ENCODE data around the gene SDK2. TPM values are rescaled to one million over a fixed set of nuclear protein-coding genes. Genes with fewer than 3 reads are reported as not detected.

SDK2 gene
- total RNA-seq, 1 donor from 2014 or later = 1.0 TPM

- DNase-seq (peak; percentile 28), ATAC-seq (ENCODE audit: poor library complexity) (no peak)
- intact Hi-C loops (cut with DNase I) = no loop called here
These were observed 214.0 kb downstream of the SDK2 start for GRCh38 chr17:73430165-73430680.

DNA sequence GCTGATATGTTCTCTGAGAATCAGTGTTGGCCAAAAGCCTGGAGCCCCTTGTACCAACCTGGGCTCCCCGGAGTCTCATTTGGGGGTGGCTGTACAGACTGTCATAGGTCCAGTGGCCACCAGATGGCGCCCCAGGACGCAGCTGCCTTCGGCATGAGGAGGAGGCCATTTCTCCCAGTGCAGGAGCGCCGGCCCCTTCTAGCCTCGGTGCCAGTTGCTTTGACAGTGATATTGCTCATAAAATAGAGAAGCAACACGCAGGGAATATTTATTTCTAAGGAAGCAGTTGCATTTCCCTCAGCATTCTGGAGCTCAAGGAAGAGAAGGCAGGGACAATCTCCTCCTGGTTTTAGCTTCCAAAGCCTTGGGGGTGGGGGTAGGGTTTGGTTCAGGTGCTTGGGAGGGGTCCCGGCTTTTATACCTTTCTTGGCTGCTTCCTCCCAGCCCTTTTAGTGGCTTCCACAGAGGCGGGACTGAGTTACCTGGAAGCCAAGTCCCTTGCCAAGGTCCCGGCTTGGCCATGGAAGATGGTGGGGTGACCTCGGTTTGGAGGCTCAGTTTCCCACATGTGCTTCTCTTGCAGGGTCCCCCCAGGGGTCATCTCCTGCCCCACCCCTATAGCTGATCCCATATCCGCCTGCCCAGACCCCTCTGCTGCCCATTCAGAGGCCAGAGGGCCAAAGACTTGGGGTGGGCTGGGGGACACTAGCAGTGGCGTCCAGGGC lies 214.6 kb downstream of the SDK2 start:
- intact Hi-C loops (cut with DNase I) = loop anchor here (2.0 to 5.0 kb wide), 2 partner anchors 281 to 748 kb away; no protein-coding TSS in a partner anchor
- ATAC-seq (ENCODE audit: poor library complexity) (peak; percentile 97), DNase-seq (peak; percentile 93)

- ATAC-seq (ENCODE audit: poor library complexity) = no peak
- intact Hi-C loops (cut with DNase I) = loop anchor here (5.0 kb wide), 1 partner anchor 750 kb away; no protein-coding TSS in a partner anchor
- DNase-seq = no peak
These were observed 217.0 kb downstream of the SDK2 start for GRCh38 chr17:73427198-73427597.

DNA sequence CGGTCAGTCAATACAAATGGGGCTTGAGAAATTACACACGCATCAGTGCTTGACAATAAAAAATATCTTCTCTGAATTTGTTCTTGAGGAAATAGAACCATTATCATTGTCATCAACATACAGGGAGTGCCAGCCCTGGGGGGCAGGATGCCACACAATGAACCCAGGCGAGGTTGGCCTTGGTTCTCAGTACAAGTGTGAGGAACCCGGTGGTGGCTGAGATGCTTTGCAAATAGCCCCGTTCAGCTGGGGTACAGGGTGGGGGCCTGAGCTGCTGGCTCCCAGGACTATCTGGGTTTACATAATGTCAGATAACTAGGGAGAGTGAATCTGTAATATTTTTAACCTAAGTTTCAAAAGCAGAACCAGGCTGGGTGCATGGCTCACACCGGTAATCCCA lies 219.7 kb downstream of the SDK2 start:
- DNase-seq (no peak), ATAC-seq (ENCODE audit: poor library complexity) (no peak)
- intact Hi-C loops (cut with DNase I) = no loop called here

- intact Hi-C loops (cut with DNase I) = no loop called here
- peak; percentile 10 for DNase-seq
- ATAC-seq (ENCODE audit: poor library complexity) = no peak
These were observed 220.4 kb downstream of the SDK2 start for GRCh38 chr17:73423806-73424205.

DNA sequence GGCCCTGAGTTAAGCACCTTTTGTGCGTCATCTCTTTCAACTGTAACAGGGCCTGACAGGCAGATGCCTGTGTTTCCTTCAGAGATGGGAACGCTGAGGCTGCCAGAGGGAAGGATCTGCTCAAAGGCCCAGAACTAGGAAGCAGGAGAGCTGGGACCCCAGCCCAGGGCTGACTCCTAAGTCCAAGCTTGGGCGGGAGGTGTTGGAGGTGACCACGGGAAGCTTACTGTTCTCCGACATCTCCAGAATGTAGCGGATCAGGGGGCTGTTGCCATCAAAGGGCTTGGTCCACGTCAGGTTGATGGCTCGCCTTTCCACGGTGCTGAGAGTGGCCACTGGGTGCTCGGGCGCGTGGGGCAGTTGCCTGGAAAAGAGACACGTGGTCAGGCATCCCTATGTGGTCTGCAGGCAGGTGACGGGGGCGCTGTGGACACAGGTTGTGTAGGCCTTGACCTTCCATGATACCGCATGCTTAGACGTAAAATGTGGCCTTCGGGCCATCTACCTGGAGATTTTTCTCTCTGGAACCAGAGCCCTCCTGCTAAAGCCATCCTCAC lies 221.0 kb downstream of the SDK2 start:
- DNase-seq = no peak
- intact Hi-C loops (cut with DNase I) = no loop called here
- ATAC-seq (ENCODE audit: poor library complexity) = no peak

- DNase-seq (no peak), ATAC-seq (ENCODE audit: poor library complexity) (no peak)
- intact Hi-C loops (cut with DNase I) = no loop called here
These were observed 222.1 kb downstream of the SDK2 start for GRCh38 chr17:73422121-73422520.

- ATAC-seq (ENCODE audit: poor library complexity) = no peak
- no peak for DNase-seq
- intact Hi-C loops (cut with DNase I) = no loop called here
These were observed 223.3 kb downstream of the SDK2 start for GRCh38 chr17:73420897-73421296.

DNA sequence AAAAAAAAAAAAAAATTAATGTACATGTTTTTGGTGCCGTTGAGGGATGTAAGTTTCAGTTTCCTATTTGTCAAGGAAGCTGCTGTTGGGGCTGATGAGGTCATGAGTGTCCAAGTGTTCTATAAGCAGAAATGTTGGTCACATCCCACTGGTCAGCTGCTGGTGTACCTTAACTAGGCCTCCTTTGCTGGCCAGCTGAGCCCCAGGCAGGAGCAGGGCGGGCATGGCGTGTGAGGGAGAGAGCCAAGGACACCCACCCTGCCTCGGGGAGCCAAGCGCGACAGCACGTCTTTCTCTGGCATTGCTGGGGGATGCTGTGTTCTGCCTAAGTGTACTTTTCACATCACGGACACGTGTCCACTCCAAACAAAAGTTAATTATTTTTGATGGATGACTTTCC lies 224.4 kb downstream of the SDK2 start:
- ATAC-seq (ENCODE audit: poor library complexity) = no peak
- no peak for DNase-seq
- intact Hi-C loops (cut with DNase I) = no loop called here

DNA sequence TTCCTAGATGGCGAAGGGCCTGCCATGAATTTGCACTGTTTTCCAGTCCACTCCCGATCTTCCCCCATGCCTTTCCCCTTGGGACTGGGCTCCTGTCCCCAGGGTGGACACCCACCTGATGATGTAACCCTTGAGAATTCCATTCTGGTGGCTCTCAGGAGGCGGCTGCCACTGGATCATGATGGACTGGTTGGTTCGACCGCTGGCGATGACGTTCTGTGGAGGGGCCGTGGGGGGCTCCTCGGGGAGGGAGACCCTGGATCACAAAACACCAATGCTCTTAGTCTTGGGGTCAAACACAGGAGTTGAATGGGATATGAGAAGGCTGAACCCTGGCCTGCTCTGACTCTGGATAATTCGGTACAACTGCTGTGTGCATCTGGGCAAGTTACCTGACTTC lies 225.2 kb downstream of the SDK2 start:
- ATAC-seq (ENCODE audit: poor library complexity) = no peak
- no peak for DNase-seq
- intact Hi-C loops (cut with DNase I) = no loop called here

GRCh38 chr17:73415782-73416181 lies 228.5 kb downstream of the SDK2 start:
- intact Hi-C loops (cut with DNase I) = no loop called here
- no peak for ATAC-seq (ENCODE audit: poor library complexity)
- DNase-seq = peak; percentile 28

DNA sequence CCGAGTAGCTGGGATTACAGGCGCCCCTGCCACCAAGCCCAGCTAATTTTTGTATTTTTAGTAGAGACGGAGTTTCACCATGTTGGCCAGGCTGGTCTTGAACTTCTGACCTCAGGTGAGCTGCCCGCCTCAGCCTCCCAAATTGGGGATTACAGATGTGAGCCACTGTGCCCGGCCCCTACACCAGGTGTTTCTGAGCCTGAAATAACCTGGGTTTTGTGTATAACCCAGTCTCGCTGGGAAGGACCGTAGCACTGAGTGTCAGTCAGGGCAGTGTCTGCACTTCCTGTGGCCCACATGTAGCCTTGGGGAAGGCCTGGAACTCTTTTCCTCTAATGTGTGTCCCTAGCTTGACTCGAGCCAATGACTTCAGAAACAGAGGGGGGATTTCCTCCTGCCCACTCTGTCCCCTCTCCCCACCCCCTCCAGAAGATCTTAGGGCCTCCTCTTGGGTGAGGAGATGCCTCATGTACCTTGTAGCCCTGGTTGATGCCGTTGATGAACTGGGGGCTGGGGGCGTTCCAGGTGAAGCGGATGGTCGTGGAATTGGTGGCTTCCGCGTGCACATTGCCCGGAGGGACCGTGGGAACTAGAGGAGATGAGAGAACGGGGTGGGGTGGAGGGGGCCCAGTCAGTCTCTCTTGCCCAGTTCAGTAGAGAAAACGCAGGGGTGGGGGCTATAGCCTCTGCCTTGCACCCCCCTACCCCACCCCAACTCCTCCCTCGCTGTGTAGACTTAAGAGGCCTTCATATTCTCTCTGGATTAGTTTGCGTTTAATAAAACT lies 229.9 kb downstream of the SDK2 start:
- peak; percentile 30 for DNase-seq
- no peak for ATAC-seq (ENCODE audit: poor library complexity)
- intact Hi-C loops (cut with DNase I) = no loop called here

DNA sequence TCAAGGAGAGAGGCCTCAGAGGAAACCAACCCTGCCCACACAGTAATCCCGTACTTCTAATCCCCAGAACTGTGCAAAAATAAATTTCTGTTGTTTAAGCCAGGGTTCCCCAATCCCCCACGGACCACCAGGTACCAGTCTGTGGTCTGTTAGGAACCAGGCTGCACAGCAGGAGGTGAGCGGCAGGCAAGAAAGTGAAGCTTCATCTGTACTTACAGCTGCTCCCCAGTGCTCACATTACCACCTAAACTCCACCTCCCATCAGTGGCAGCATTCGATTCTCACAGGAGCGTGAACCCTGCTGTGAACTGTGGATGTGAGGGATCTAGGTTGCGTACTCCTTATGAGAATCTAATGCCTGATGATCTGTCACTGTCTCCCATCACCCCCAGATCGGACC lies 231.3 kb downstream of the SDK2 start:
- intact Hi-C loops (cut with DNase I) = no loop called here
- no peak for ATAC-seq (ENCODE audit: poor library complexity)
- DNase-seq = peak; percentile 3

DNA sequence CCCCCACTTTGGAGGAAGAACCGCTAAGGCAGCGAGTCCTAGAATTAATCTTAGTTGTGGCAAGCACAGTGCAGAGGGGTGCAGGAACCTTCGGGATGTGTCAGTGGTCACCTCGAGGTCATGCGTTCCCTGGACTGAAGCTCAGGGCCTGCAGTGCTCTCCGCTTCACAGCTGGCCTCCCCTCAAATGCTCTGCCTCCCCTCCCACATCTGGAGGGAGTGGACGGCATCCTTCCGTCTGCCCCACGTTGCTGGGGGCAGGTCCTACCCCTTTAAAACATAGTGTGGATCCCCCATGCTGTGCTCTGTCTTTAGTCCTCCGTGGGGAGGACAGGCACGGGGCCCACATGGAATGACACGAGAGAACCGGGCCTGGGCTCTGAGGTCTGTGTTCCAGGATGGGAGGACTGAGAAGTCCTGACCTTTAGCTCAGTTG lies 232.9 kb downstream of the SDK2 start:
- ATAC-seq (ENCODE audit: poor library complexity) (peak; percentile 48), DNase-seq (peak; percentile 43)
- intact Hi-C loops (cut with DNase I) = no loop called here

DNA sequence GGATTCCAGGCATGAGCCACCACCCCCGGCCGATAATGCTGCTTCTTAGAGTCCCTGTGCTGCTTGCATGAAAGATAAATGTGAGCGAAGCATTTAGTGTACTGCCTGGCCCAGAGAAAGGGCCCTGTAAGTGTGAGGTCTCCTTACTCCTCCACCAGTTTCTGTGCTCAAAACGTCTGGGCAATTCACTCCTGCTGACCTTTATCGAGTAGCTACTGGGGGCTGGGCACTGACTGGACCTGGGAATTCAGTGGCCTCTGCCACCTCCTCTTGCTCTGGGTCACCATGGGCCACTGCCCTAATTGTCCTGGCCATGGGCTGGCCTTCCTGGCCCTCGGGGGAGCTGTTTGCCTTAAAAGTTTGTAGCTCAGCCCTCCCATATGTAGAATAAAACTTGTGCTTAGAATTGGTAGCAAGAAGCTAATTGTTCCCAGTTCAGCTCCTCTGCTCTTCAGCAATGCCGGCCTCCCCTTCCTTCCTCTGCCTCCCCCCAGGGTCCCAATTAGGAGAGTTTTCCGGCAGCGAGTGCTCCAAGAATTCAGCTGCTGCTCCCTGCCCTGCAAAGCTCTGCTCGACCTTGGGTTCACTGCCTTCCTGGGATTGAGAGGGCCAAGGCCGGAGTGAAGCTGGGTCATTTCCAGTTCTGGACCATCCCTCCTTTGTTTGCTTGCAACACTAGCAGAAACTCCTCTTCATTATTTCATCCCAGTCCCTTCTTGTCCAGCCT lies 233.5 kb downstream of the SDK2 start:
- ATAC-seq (ENCODE audit: poor library complexity) = peak; percentile 60
- DNase-seq = peak; percentile 38
- intact Hi-C loops (cut with DNase I) = no loop called here

- intact Hi-C loops (cut with DNase I) = no loop called here
- ATAC-seq (ENCODE audit: poor library complexity) = no peak
- DNase-seq = no peak
These were observed 240.0 kb downstream of the SDK2 start for GRCh38 chr17:73404246-73404645.

DNA sequence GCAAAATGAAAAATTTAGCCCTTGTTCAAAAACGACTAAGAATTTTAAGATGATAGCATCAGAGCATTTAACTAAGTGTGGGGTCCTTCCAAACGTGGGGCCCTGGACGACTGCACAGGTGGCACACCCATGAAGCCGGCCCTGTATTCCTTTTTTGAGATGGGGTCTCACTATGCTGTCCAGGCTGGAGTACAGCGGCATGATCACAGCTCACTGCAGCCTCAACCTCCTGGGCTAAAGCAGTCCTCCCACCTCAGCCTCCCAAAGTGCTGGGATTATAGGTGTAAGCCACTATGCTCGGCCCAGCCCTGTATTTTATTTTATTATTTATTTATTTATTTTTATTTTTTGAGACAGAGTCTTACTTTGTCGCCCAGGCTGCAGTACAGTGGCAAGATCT lies 241.8 kb downstream of the SDK2 start:
- DNase-seq = peak; percentile 4
- ATAC-seq (ENCODE audit: poor library complexity) = no peak
- intact Hi-C loops (cut with DNase I) = no loop called here

- intact Hi-C loops (cut with DNase I) = no loop called here
- ATAC-seq (ENCODE audit: poor library complexity) (peak; percentile 58), DNase-seq (peak; percentile 72)
These were observed 242.3 kb downstream of the SDK2 start for GRCh38 chr17:73401911-73402310.
